Endothelial cell of umbilical vein (primary cell): ENCODE measurements around the gene PSKH1. TPM values are rescaled to one million over a fixed set of nuclear protein-coding genes. Genes with fewer than 3 reads are reported as not detected.
A peak's percentile ranks its signal among the peaks of the same experiment; 100 is the strongest.

ENCODE experiments used
- BruUV-seq: library from RNA; stranded (reverse); fragments of 400-500 nt; replicated peaks from 2 replicates; lab custom pipeline; 2021; lab: Mats Ljungman, UMichigan
- CTCF ChIA-PET: fragments of 300-600, 350-600 bp; sonication (Branson Sonifier 250); formaldehyde crosslinking; loops from one replicate; lab custom pipeline; 2021; ENCODE audit warnings: antibody characterized with exemption, inconsistent platforms; lab: Charles Lee
- POLR2A ChIA-PET: fragments of 300-600, 350-600 bp; sonication (Branson Sonifier 250); formaldehyde crosslinking; loops from one replicate; lab custom pipeline; 2021; ENCODE audit warnings: antibody characterized with exemption, inconsistent platforms; lab: Charles Lee
- DNase-seq: peaks from one replicate; pipeline ENCODE4 v3.0.0-alpha.2; 2011; ENCODE audit warnings: low read depth, low spot score
- FAIRE-seq: peaks from 2 replicates; lab custom pipeline; 2011; peaks lifted over from hg19 to GRCh38; lab: Jason Lieb, UNC
- H2AFZ ChIP-seq: 2 replicates; pipeline ENCODE4 v1.6.0; 2012; ENCODE audit warnings: low read depth, low read length, control low read depth, inconsistent platforms
- H3K27ac ChIP-seq: 2 replicates; pipeline ENCODE4 v1.5.1; 2011; ENCODE audit warnings: low read depth, mild to moderate bottlenecking, control low read depth, low read length, moderate library complexity; ENCODE audit not compliant: insufficient read depth
- H3K27me3 ChIP-seq, 2 experiments: 2 replicates each; pipeline versions ENCODE4 v1.6.0 to v1.6.1; 2011; ENCODE audit warnings: low read length in 2 of 2, mixed read lengths in 1 of 2; ENCODE audit not compliant: control insufficient read depth in 2 of 2, insufficient read depth in 2 of 2
- H3K36me3 ChIP-seq, 2 experiments: 2 replicates in 1 of 2; 3 replicates in 1 of 2; pipeline ENCODE4 v1.5.1; 2011; ENCODE audit warnings: low read length in 2 of 2, mild to moderate bottlenecking in 1 of 2, moderate library complexity in 1 of 2; ENCODE audit not compliant: control insufficient read depth in 2 of 2, insufficient read depth in 2 of 2; ENCODE audit errors: extremely low read depth in 1 of 2
- H3K4me1 ChIP-seq: 3 replicates; pipeline ENCODE4 v1.5.1; 2011; ENCODE audit warnings: mild to moderate bottlenecking, low read length; ENCODE audit not compliant: control insufficient read depth, insufficient read depth; ENCODE audit errors: extremely low read depth
- H3K4me2 ChIP-seq: 2 replicates; pipeline ENCODE4 v1.6.1; 2011; ENCODE audit warnings: low read length, control low read depth, mixed read lengths; ENCODE audit not compliant: insufficient read depth
- H3K4me3 ChIP-seq, 3 experiments: fragments of 200-600 bp in 1 of 3; sonication (generic), shearing (Covaris generic) in 1 of 3; replicated peaks in 1 of 3; 2 replicates each; pipeline ENCODE4 v1.5.1; 2011 to 2016; ENCODE audit warnings: control low read depth in 3 of 3, low read length in 3 of 3, mild to moderate bottlenecking in 2 of 3, inconsistent platforms in 1 of 3, low read depth in 1 of 3, moderate library complexity in 1 of 3; ENCODE audit not compliant: insufficient read depth in 1 of 3
- H3K79me2 ChIP-seq: 2 replicates; pipeline ENCODE4 v1.6.0; 2012; ENCODE audit warnings: low read length, inconsistent platforms; ENCODE audit not compliant: control insufficient read depth, insufficient read depth
- H3K9ac ChIP-seq: replicated peaks from 2 replicates; pipeline ENCODE3; 2011; ENCODE audit warnings: low read length, control low read depth; ENCODE audit not compliant: insufficient read depth; ENCODE audit errors: extremely low read depth
- H3K9me1 ChIP-seq: replicated peaks from 3 replicates; pipeline ENCODE4 v1.6.0; 2011; ENCODE audit warnings: mild to moderate bottlenecking, low read length; ENCODE audit not compliant: control insufficient read depth, insufficient read depth; ENCODE audit errors: extremely low read depth
- H3K9me3 ChIP-seq: replicated peaks from 2 replicates; pipeline ENCODE4 v1.5.1; 2012; ENCODE audit warnings: low read length, inconsistent platforms; ENCODE audit not compliant: control insufficient read depth, insufficient read depth
- H4K20me1 ChIP-seq: replicated peaks from 2 replicates; pipeline ENCODE3; 2011; ENCODE audit warnings: mild to moderate bottlenecking, low read length; ENCODE audit not compliant: control insufficient read depth, insufficient read depth; ENCODE audit errors: extremely low read depth
- CTCF ChIP-seq, 2 donors: IDR thresholded peaks; 1 replicate in 1 of 2; 2 replicates in 1 of 2; pipeline ENCODE4 v1.5.1; 2011; ENCODE audit warnings: low read length in 2 of 2, mild to moderate bottlenecking in 2 of 2, moderate library complexity in 2 of 2, control low read depth in 1 of 2, inconsistent platforms in 1 of 2, low read depth in 1 of 2; ENCODE audit not compliant: insufficient read depth in 1 of 2; ENCODE audit errors: extremely low read depth in 1 of 2
- FOS ChIP-seq: IDR thresholded peaks from 2 replicates; pipeline ENCODE4 v1.6.1; 2011; ENCODE audit warnings: mild to moderate bottlenecking, low read length, moderate library complexity, borderline replicate concordance; ENCODE audit not compliant: insufficient read depth
- GATA2 ChIP-seq: IDR thresholded peaks from 2 replicates; pipeline ENCODE4 v1.7.0; 2011; ENCODE audit warnings: low read depth, mild to moderate bottlenecking, moderate library complexity, mixed read lengths, low read length; ENCODE audit not compliant: insufficient read length, insufficient read depth
- JUN ChIP-seq: IDR thresholded peaks from 2 replicates; pipeline ENCODE4 v1.6.1; 2011; ENCODE audit warnings: borderline replicate concordance, low read depth; ENCODE audit not compliant: insufficient read length, insufficient read depth
- MAX ChIP-seq: IDR thresholded peaks from 2 replicates; pipeline ENCODE4 v1.6.1; 2011; ENCODE audit not compliant: insufficient read depth, insufficient read length
- MYC ChIP-seq: IDR thresholded peaks from one replicate; pipeline ENCODE4 v1.6.1; 2011; ENCODE audit warnings: mild to moderate bottlenecking, low read depth, low read length
- POLR2A ChIP-seq: IDR thresholded peaks from 2 replicates; pipeline ENCODE4 v1.6.1; 2012; ENCODE audit warnings: low read depth, mild to moderate bottlenecking, control low read depth, low read length
- POLR2AphosphoS5 ChIP-seq: IDR thresholded peaks from 2 replicates; pipeline ENCODE4 v1.6.1; 2012; ENCODE audit warnings: low read depth, mild to moderate bottlenecking, control low read depth, low read length, moderate library complexity; ENCODE audit not compliant: insufficient read depth
- dilution Hi-C: fragments of 300-500 bp; cut with MboI; formaldehyde crosslinking; loops from one replicate; pipeline ENCODE4 v1.15.0; 2019; ENCODE audit warnings: low sequenced_read_pairs; ENCODE audit not compliant: extremely low pct_ligation_motif_present
- intact Hi-C: fragments of 100-400 bp; cut with micrococcal nuclease; formaldehyde crosslinking; loops from one replicate; pipeline ENCODE4 v1.10.0; 2022
- polyA plus RNA-seq, 4 experiments: library from polyadenylated mRNA; depleted of rRNA in 3 of 4; stranded (reverse) in 3 of 4; unstranded in 1 of 4; fragments of >200 nt; gene quantifications; 2 replicates each; pipeline versions ENCODE4 v1.2.1 to v1.2.3, GENCODE V29; 2011 to 2012; ENCODE audit warnings: missing spikeins in 1 of 4
- total RNA-seq: library from RNA; stranded (reverse); gene quantifications from 2 replicates; pipeline ENCODE4 v1.2.3, GENCODE V29; 2021

PSKH1 gene
- total and polyA plus RNA-seq, 2 donors (not counting 3 experiments of a cell fraction or from before 2014, with no cell fraction given): 25.9 to 42.6 TPM

GRCh38 chr16:67942200-67942509, 49.1 kb downstream of the PSKH1 start:
- DNase-seq (peak; percentile 35), FAIRE-seq (peak; percentile 4)
- H3K9ac ChIP-seq: no peak overlapping the region
- intact Hi-C loops (no loop called here), dilution Hi-C loops (no loop called here)
- no peak overlapping the region for H2AFZ ChIP-seq
- no peak overlapping the region for H3K27ac ChIP-seq
- no peak overlapping the region for H3K4me2 ChIP-seq
- BruUV-seq: no TSS peak
- H3K9me3 ChIP-seq: no peaks in the 10 kb centered on the region
- no peaks in the 10 kb centered on the region for H3K27me3 ChIP-seq
- CTCF ChIA-PET: interaction anchor here (0.6 to 3.1 kb wide), 11 partner anchors 10 to 391 kb away, joined by 3 to 27 read pairs (median 4); partner anchors contain the start of gene ACD
- POLR2A ChIA-PET: no interaction called here
- no peaks in the 10 kb centered on the region for H3K9me1 ChIP-seq
- peaks cover 1% of the 10 kb centered on the region for H3K4me1 ChIP-seq
- peaks cover 20 to 56% of the 10 kb centered on the region in 2 experiments for H3K36me3 ChIP-seq
- H4K20me1 ChIP-seq: no peaks in the 10 kb centered on the region
- H3K79me2 ChIP-seq: no peaks in the 10 kb centered on the region
- TF ChIP-seq MYC (no peak), MAX (no peak), POLR2AphosphoS5 (no peak), POLR2A (no peak), GATA2 (no peak), FOS (no peak), JUN (no peak), CTCF (IDR thresholded peaks at IDR 0.05; ENCODE audit: extremely low read depth in 1 of 2, insufficient read depth in 1 of 2, low read depth in 1 of 2, low read length in 2 of 2) (peak; percentile 66 to 82)
- no peak overlapping the region for H3K4me3 ChIP-seq
